H1 (cell line): ENCODE data around the gene ZDHHC24. TPM values are rescaled to one million over a fixed set of nuclear protein-coding genes. Genes with fewer than 3 reads are reported as not detected.

ENCODE experiments used
- CTCF ChIA-PET: fragments of 300-600 bp; sonication (Branson Sonifier 250); formaldehyde crosslinking; loops from one replicate; lab custom pipeline; 2021; ENCODE audit not compliant: partially characterized antibody; lab: Charles Lee
- POLR2A ChIA-PET: fragments of 300-600 bp; sonication (Branson Sonifier 250); formaldehyde crosslinking; loops from one replicate; lab custom pipeline; 2021; ENCODE audit warnings: inconsistent platforms; ENCODE audit not compliant: partially characterized antibody; lab: Charles Lee
- DNase-seq, 2 experiments: peaks; one replicate each; pipeline versions ENCODE4 v3.0.0 to v3.0.0-alpha.2; 2010 to 2022; ENCODE audit warnings: low spot score in 2 of 2, low read depth in 1 of 2, mixed read lengths in 1 of 2
- FAIRE-seq: peaks from 2 replicates; lab custom pipeline; 2011; peaks lifted over from hg19 to GRCh38; lab: Jason Lieb, UNC
- H2AFZ ChIP-seq: 2 replicates; pipeline ENCODE4 v1.8.1; 2012; ENCODE audit warnings: low read length, inconsistent platforms
- H2AK5ac ChIP-seq: 2 replicates; pipeline ENCODE4 v1.6.1; 2013; ENCODE audit warnings: low read depth, low read length
- H2BK120ac ChIP-seq: replicated peaks from 2 replicates; pipeline ENCODE3; 2013; ENCODE audit warnings: low read depth, low read length, inconsistent platforms
- H2BK12ac ChIP-seq: 2 replicates; pipeline ENCODE4 v1.6.1; 2013; ENCODE audit warnings: low read depth, low read length
- H2BK15ac ChIP-seq: 2 replicates; pipeline ENCODE4 v1.6.1; 2013; ENCODE audit warnings: low read length
- H2BK20ac ChIP-seq: 2 replicates; pipeline ENCODE4 v1.6.1; 2013; ENCODE audit warnings: low read length
- H2BK5ac ChIP-seq: 2 replicates; pipeline ENCODE4 v1.6.1; 2013; ENCODE audit warnings: low read depth, low read length
- H3K14ac ChIP-seq: 2 replicates; pipeline ENCODE4 v1.6.1; 2013; ENCODE audit warnings: inconsistent platforms; ENCODE audit not compliant: insufficient read length
- H3K18ac ChIP-seq: 2 replicates; pipeline ENCODE4 v1.6.1; 2013; ENCODE audit warnings: low read length; ENCODE audit errors: extremely low read depth
- H3K23ac ChIP-seq: 2 replicates; pipeline ENCODE4 v1.6.1; 2013; ENCODE audit warnings: inconsistent platforms; ENCODE audit not compliant: insufficient read length
- H3K23me2 ChIP-seq: 2 replicates; pipeline ENCODE4 v1.6.1; 2013; ENCODE audit warnings: low read depth, low read length
- H3K27ac ChIP-seq: 2 replicates; pipeline ENCODE4 v1.6.1; 2011; ENCODE audit warnings: low read depth, low read length, inconsistent platforms
- H3K27me3 ChIP-seq, 4 experiments: replicated peaks in 1 of 4; 1 replicate in 1 of 4; 2 replicates in 3 of 4; pipeline versions ENCODE4 v1.6.1 to v1.8.1; 2011 to 2013; ENCODE audit warnings: low read length in 3 of 4, mild to moderate bottlenecking in 3 of 4, inconsistent platforms in 2 of 4, mixed read lengths in 2 of 4, moderate library complexity in 1 of 4; ENCODE audit not compliant: control insufficient read depth in 3 of 4, insufficient read depth in 3 of 4; ENCODE audit errors: extremely low read depth in 1 of 4
- H3K36me3 ChIP-seq, 4 experiments: 2 replicates each; pipeline versions ENCODE4 v1.6.1 to v1.8.1; 2011 to 2013; ENCODE audit warnings: mild to moderate bottlenecking in 4 of 4, low read length in 3 of 4, moderate library complexity in 2 of 4, control low read depth in 1 of 4, inconsistent platforms in 1 of 4; ENCODE audit not compliant: insufficient read depth in 4 of 4, control insufficient read depth in 2 of 4
- H3K4ac ChIP-seq: replicated peaks from 2 replicates; pipeline ENCODE3; 2013; ENCODE audit warnings: low read length, low read depth, mixed read lengths, inconsistent platforms; ENCODE audit not compliant: insufficient read length
- H3K4me1 ChIP-seq, 4 experiments: replicated peaks in 1 of 4; 1 replicate in 1 of 4; 2 replicates in 3 of 4; pipeline versions ENCODE4 v1.6.1 to v1.8.1; 2011 to 2013; ENCODE audit warnings: low read length in 3 of 4, inconsistent platforms in 2 of 4, mixed read lengths in 1 of 4; ENCODE audit not compliant: insufficient read depth in 4 of 4, control insufficient read depth in 3 of 4
- H3K4me2 ChIP-seq, 2 experiments: 2 replicates each; pipeline versions ENCODE4 v1.6.1 to v1.8.1; 2011 to 2013; ENCODE audit warnings: low read depth in 2 of 2, low read length in 2 of 2, control low read depth in 1 of 2, inconsistent platforms in 1 of 2, mild to moderate bottlenecking in 1 of 2; ENCODE audit not compliant: insufficient read depth in 1 of 2
- H3K4me3 ChIP-seq, 4 experiments: fragments of 200-600, 300-600 bp in 1 of 4; sonication (generic), shearing (Covaris generic), sonication (Bioruptor Twin) in 1 of 4; 2 replicates each; pipeline versions ENCODE4 v1.5.1 to v1.8.1; 2011 to 2016; ENCODE audit warnings: low read length in 4 of 4, low read depth in 3 of 4, control low read depth in 2 of 4, inconsistent platforms in 2 of 4, mild to moderate bottlenecking in 2 of 4, mixed read lengths in 1 of 4, moderate library complexity in 1 of 4; ENCODE audit not compliant: insufficient read depth in 2 of 4; ENCODE audit errors: extremely low read depth in 1 of 4
- H3K56ac ChIP-seq: replicated peaks from 2 replicates; pipeline ENCODE3; 2013; ENCODE audit warnings: low read depth, mild to moderate bottlenecking, mixed read lengths, low read length, inconsistent platforms; ENCODE audit not compliant: insufficient read length
- H3K79me1 ChIP-seq: 2 replicates; pipeline ENCODE4 v1.6.1; 2013; ENCODE audit warnings: low read depth, low read length, control low read depth
- H3K79me2 ChIP-seq, 2 experiments: 2 replicates each; pipeline versions ENCODE4 v1.6.1 to v1.8.1; 2012 to 2013; ENCODE audit warnings: low read length in 2 of 2, mild to moderate bottlenecking in 2 of 2, inconsistent platforms in 1 of 2; ENCODE audit not compliant: insufficient read depth in 2 of 2, control insufficient read depth in 1 of 2
- H3K9ac ChIP-seq, 4 experiments: replicated peaks in 1 of 4; 1 replicate in 1 of 4; 2 replicates in 3 of 4; pipeline versions ENCODE4 v1.6.1 to v1.8.1; 2011 to 2013; ENCODE audit warnings: low read depth in 3 of 4, low read length in 3 of 4, control low read depth in 2 of 4, mild to moderate bottlenecking in 2 of 4, moderate library complexity in 2 of 4, inconsistent platforms in 1 of 4; ENCODE audit errors: extremely low read depth in 1 of 4
- H3K9me3 ChIP-seq, 2 experiments: 2 replicates each; pipeline versions ENCODE4 v1.6.1 to v1.8.1; 2012 to 2013; ENCODE audit warnings: mild to moderate bottlenecking in 2 of 2, moderate library complexity in 2 of 2, control low read depth in 1 of 2, inconsistent platforms in 1 of 2, low read depth in 1 of 2, low read length in 1 of 2, mixed read lengths in 1 of 2; ENCODE audit not compliant: insufficient read depth in 2 of 2
- H4K20me1 ChIP-seq, 2 experiments: replicated peaks in 1 of 2; 2 replicates each; pipeline versions ENCODE3 to v1.8.1; 2011 to 2013; ENCODE audit warnings: inconsistent platforms in 2 of 2, low read length in 2 of 2, mild to moderate bottlenecking in 1 of 2; ENCODE audit not compliant: insufficient read depth in 2 of 2, control insufficient read depth in 1 of 2
- H4K5ac ChIP-seq: 2 replicates; pipeline ENCODE4 v1.6.1; 2013; ENCODE audit warnings: low read length, low read depth, mixed read lengths, inconsistent platforms; ENCODE audit not compliant: insufficient read length
- H4K8ac ChIP-seq: 2 replicates; pipeline ENCODE4 v1.8.0; 2013; ENCODE audit warnings: mild to moderate bottlenecking, moderate library complexity, low read length, inconsistent platforms; ENCODE audit not compliant: insufficient read depth; ENCODE audit errors: extremely low read depth
- H4K91ac ChIP-seq: replicated peaks from 2 replicates; pipeline ENCODE3; 2013; ENCODE audit warnings: low read length, mixed read lengths, inconsistent platforms; ENCODE audit not compliant: insufficient read length
- CHD1 ChIP-seq: IDR thresholded peaks from 2 replicates; pipeline ENCODE4 v1.6.1; 2012; ENCODE audit warnings: low read depth, low read length, improper control_type of control experiment
- EGR1 ChIP-seq: IDR thresholded peaks from 2 replicates; pipeline ENCODE4 v1.6.1; 2011; ENCODE audit warnings: low read depth, low read length, borderline replicate concordance
- TEAD4 ChIP-seq: IDR thresholded peaks from 2 replicates; pipeline ENCODE4 v1.6.1; 2012; ENCODE audit warnings: low read depth, low read length, inconsistent platforms, mixed read lengths
- WGBS, 2 experiments: shearing (Covaris generic) in 1 of 2; methylation state at CpG; one replicate each; pipeline versions ENCODE4 v1.1.6 to v1.1.7; 2013 to 2015; ENCODE audit warnings: low lambda C conversion rate in 2 of 2, mixed read lengths in 2 of 2, inconsistent platforms in 1 of 2, low coverage in 1 of 2, missing lambda C conversion rate in 1 of 2; ENCODE audit not compliant: insufficient replicate concordance in 2 of 2, insufficient coverage in 1 of 2, insufficient read length in 1 of 2; ENCODE audit errors: extremely low coverage in 1 of 2, missing lambda C conversion rate in 1 of 2; 5-methylcytosine and 5-hydroxymethylcytosine counted together
- polyA plus RNA-seq, 7 experiments: library from polyadenylated mRNA; depleted of rRNA in 3 of 7; stranded (reverse) in 5 of 7; unstranded in 2 of 7; fragments of >200 nt in 5 of 7; fragments of 200-250 nt in 2 of 7; gene quantifications; 1 replicate in 5 of 7; 2 replicates in 1 of 7; 4 replicates in 1 of 7; pipeline versions ENCODE4 v1.2.1 to v1.2.3, GENCODE V29; 2011 to 2013; ENCODE audit warnings: missing spikeins in 2 of 7, mixed read lengths in 2 of 7
- total RNA-seq: library from RNA; stranded (reverse); fragmentation: NEBNext Ultra II Directional; extraction: Animal tissue kit (Norgen Biotek cat#: 25700); gene quantifications from 2 replicates; pipeline ENCODE4 v1.2.1, GENCODE V29; 2021

ZDHHC24 gene
- total and polyA plus RNA-seq, 2 of the 8 experiments (the other 6 are each of a cell fraction or from before 2014, with no cell fraction given), result 8.4 to 9.7 TPM

DNA sequence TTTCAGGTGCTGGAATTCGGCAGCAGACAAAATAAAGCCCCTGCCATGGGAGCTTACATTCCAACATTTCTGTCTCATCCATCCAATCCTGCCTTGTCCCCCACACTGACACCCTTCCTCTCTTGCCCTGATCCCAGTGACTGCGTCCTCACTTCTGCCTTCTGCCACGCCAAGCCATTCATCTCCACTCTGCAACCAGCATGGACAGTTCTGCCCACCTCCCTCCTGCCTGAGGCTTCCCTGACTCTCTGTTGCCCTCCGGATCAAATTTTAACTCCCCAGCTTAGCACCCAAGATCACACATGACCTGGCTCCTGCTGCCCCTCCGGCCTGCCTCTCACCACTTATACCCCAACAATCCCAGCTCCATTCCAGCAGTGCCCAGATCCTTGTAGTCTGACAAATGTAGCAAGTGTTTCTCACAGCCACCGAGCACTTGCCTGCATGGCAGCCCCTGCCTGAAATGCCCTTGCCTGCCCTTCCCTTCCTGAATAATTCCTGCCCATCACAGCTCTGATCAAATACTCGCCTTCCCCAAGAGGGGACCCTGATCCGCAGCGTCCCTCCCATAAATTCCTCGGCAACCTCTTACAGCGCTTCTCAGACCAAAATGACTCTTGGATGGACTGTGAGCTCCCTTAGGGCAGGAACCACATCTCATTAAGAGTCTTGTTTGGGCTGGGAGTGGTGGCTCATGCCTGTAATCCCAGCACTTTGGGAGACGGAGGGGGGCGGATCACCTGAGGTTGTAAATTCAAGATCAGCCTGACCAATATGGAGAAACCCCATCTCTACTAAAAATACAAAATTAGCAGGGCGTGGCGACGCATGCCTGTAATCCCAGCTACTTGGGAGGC, 3.2 kb upstream of the ZDHHC24 start:
- Histone ChIP-seq H3K27me3 (no peaks in the 10 kb centered on the region), H2BK15ac (peak overlapping the region; percentile 13), H3K4me3 (peak overlapping the region in 2 of 4 experiments; percentile 10 to 84; a peak in 2 of 8 replicates), H3K9ac (peak overlapping the region in 1 of 4 experiments; percentile 18; a peak in 2 of 7 replicates), H2BK20ac (0 out of 2 replicates have a peak overlapping the region, but pooled peaks have one; percentile 1), H3K56ac (no peak overlapping the region), H3K9me3 (no peaks in the 10 kb centered on the region), H3K23ac (no peak overlapping the region), H3K36me3 (peaks cover 0 to 4% (median 0%) of the 10 kb centered on the region in 4 experiments; a peak in 1 of 8 replicates), H4K8ac (no peak overlapping the region), H4K5ac (no peak overlapping the region), H2AFZ (no peak overlapping the region), H3K79me1 (peaks cover 5% of the 10 kb centered on the region; the same call in 1 of the 2 replicates), H3K23me2 (peaks cover 3% of the 10 kb centered on the region; the same call in 1 of the 2 replicates), H3K27ac (no peak overlapping the region), H2BK120ac (no peak overlapping the region), H4K91ac (no peak overlapping the region), H3K18ac (no peak overlapping the region), H3K4me1 (peaks cover 0 to 15% (median 10%) of the 10 kb centered on the region in 4 experiments; a peak in 6 of 7 replicates), H3K79me2 (no peaks in the 10 kb centered on the region; a peak in 1 of 4 replicates), H3K14ac (no peak overlapping the region), H2BK12ac (peak overlapping the region; percentile 51; the same call in 1 of the 2 replicates), H3K4me2 (peak overlapping the region; percentile 50 to 72; a peak in 3 of 4 replicates), H2BK5ac (peak overlapping the region; percentile 35; the same call in 1 of the 2 replicates), H3K4ac (no peak overlapping the region), H2AK5ac (0 out of 2 replicates have a peak overlapping the region, but pooled peaks have one; percentile 25), H4K20me1 (peaks cover 0 to 2% of the 10 kb centered on the region in 2 experiments)
- no peak for DNase-seq
- POLR2A ChIA-PET, result interaction anchor here (0.6 to 7.9 kb wide), 5 partner anchors 13 to 67 kb away, joined by 3 to 54 read pairs (median 5); partner anchors contain the start of genes BBS1 and RBM14
- 91% methylated on average over 16 of the region's 16 CpGs; no CpG with 5 or more reads in 1 of the 2 experiments for WGBS, 2 experiments
- FAIRE-seq, result no peak
- TF ChIP-seq EGR1 (no peak), TEAD4 (0 out of 2 replicates have a peak, but pooled peaks have one; percentile 30), CHD1 (no peak)
- CTCF ChIA-PET, result interaction anchor here (0.7 to 1.9 kb wide), 11 partner anchors 12 to 160 kb away, joined by 3 to 5 read pairs (median 3); partner anchors contain the start of genes CCDC87 and CCS
